Anterior cingulate cortex (tissue), 58 donors: Measurements from ENCODE around the gene CHERP.
"Not testable (repeated sequence)": the region's sequence is repeated elsewhere in the genome, so short reads cannot be mapped to it uniquely, and the experiment has no call there.

Source experiments
- DNase-seq, 58 donors: peaks; one replicate each; lab custom pipeline; 2025; lab: John Stamatoyannopoulos, UW

Gene CHERP

GRCh38 chr19:16522559-16523377 lies 19.5 kb downstream of the CHERP start:
- DNase-seq: no peak

GRCh38 chr19:16521715-16522289 lies 20.4 kb downstream of the CHERP start:
- DNase-seq: no peak

DNA sequence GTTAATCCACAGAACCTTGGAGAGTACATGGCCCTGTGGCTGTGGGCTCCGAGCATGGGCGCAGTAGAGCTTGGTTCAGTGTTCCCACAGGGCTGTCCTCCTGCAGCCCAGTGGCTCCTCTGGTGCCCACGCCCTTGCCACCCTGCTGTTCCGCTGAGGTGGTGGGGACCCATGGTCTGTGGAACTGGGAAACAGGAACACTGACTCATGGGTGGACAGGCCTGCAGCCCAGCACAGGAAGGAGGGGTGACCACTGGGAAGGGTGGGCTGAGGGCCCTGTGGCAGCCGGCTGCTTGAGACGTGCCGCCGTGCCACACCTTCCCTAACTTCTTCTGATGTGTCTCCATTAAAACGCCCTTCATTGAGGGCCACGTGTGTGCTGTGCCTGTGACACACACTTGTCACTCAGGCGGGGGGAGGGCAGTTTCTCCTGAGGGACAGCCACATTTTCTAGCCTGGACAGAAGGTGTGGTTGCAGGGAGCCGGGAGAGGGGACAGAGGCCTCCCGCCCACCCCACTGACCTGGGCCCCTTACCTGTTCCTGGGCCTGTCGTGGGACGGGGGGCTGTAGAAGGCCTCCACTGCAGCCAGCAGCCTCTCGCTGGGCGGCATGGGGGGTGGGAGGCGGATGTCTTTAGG lies 21.1 kb downstream of the CHERP start:
- DNase-seq: no peak

DNA sequence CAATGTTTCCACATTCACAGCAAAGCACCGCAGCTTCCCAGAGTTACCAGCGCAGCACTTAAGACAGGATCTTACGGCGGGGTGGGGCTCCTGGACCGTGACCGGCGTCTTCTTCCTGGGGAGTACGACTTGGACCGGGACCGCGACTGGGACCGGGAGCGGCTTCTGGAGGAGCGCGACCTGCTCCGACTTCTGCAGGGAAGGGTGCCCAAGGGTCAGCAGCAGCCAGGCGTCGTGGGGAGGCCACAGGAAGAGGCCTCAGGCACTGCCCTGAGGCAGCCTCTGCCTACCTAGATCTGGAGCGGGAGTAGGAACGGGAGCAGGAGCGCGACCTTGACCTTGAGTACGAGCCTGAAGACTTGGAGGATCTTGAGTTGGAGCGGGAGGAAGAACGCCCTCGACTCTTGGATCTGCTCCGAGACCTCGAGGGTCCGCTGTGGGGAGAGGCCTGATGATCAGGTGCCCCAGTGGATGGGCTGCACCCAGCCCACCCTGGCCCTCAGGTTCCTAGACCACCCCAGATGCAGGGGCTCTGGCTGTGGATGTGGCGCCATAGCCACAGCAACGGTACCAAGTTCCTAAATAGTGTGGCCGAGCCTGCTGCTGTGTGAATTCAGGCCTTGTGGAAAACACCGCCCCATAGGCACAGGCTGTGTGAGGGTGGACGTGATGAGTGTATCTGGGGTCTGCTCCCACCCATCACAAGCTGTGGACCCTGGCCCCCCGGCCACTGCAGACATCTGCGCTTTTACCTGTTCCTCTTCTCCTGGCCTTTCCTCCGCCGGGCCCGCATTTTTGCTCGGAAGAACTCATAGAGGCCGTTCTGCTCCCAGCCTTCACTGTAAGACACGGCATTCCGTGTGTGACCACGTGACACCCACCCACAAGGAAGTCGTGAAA lies 21.9 kb downstream of the CHERP start:
- DNase-seq: no peak

GRCh38 chr19:16519230-16519687 lies 23.0 kb downstream of the CHERP start:
- no peak for DNase-seq

DNA sequence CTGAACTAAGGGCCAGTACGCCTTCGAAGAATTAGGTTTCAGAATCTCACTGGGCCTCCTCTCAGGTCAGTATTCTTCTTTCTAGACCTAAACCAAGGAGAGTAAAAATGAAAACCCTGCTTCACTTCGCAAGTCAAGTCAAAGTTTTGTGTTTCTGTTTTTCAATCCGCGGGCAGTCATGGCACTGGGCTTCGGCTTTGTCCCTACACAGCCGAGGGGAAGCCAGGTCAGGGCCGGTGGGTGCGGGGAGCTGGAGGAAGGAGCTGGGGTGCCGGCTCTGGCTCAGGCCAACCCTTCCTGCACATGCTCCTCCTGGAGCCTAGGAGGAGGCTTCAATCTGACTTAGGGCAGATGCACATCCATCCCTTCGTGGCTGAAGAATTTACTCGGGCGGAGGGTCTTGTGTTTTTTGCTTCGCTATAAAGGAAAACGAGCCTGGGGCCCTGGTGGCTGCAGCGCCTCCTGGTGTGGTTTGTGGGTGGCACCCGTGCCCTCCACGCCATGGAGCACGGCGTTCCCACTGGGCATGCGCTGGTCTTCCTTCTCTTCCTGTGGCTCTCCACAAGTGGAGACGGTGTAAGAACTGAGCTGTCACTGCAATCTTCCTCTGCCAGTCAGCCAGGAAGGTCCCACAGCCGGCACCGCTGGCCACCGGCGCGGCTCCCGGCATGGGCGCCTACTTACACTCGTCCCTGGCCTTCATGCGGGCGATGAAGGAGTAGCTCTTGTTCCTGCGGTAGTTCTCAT lies 23.6 kb downstream of the CHERP start:
- DNase-seq: no peak

GRCh38 chr19:16518061-16518460 lies 24.2 kb downstream of the CHERP start:
- DNase-seq: no peak

GRCh38 chr19:16516923-16517610 lies 25.2 kb downstream of the CHERP start:
- no peak for DNase-seq

DNA sequence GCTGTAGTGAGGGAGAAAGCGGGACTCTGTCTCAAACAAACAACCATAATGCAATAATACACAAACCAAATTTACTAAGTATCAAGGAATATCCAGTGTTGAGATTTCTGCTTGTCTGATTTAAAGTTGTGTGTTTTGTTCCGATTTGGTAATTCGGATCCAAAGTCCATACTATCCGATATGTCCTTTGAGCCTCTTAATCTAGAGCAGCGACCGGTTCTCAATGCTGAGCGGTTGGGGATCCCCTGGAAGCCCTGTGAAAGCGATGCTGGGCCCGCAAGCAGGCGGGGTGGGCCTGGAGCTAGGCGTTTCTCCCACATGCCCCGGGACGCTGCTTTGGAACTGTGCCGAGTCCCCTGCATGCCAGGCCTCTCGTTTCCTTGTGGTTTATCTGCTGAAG lies 25.9 kb downstream of the CHERP start:
- no peak for DNase-seq

DNA sequence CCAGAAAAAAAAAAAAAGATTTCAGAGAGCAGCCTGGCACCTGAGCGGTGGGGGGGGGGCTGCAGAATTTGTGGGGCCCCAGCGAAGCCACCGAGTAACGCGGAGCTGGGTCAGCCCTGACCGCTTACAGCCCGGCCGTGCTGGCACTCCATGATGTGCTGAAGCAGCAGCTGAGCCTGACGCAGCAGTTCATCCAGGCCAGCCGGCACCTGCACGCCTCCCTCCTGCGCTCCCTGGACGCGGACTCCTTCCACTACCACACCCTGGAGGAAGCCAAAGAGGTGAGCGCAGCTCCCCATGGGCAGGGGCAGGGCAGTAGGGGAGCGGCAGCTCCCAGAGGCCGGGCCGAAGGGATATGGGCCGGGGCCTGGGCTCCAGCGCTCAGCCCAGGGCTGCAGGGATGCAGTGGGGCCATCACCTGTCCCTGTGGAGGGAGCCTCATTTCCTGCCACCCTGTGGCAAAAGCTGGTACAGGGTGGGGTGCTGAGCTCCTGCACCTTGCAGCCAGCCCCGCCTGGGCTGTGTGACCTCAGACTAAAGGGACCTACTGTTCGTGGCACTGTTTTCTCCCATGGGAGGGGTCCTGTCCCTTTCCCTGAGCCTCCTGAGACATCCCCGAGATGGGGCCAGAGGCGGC lies 27.7 kb downstream of the CHERP start:
- no peak for DNase-seq

GRCh38 chr19:16512611-16513010 lies 29.6 kb downstream of the CHERP start:
- DNase-seq: not testable (repeated sequence)

- DNase-seq: peak in 57 of 58 donors; percentile 12 to 89 (median 67)
These were observed 32.8 kb downstream of the CHERP start for GRCh38 chr19:16509141-16510061.

DNA sequence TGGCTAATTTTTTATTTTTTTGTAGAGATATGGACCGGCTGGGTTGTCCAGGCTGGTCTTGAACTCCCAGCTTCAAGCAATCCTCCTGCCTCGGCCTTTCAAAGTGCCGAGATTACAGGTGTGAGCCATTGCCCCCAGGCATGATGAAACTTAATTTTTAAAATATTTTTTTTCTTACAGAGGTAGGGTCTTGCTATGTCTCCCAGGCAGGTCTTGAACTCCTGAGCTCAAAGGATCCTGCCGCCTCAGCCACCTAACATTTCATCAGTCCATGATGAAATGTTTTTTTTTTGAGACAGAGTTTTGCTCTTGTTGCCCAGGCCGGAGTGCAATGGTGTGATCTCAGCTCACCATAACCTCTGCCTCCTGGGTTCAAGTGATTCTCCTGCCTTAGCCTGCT lies 33.7 kb downstream of the CHERP start:
- DNase-seq: no peak

- no peak for DNase-seq
These were observed 35.3 kb downstream of the CHERP start for GRCh38 chr19:16506961-16507360.

DNA sequence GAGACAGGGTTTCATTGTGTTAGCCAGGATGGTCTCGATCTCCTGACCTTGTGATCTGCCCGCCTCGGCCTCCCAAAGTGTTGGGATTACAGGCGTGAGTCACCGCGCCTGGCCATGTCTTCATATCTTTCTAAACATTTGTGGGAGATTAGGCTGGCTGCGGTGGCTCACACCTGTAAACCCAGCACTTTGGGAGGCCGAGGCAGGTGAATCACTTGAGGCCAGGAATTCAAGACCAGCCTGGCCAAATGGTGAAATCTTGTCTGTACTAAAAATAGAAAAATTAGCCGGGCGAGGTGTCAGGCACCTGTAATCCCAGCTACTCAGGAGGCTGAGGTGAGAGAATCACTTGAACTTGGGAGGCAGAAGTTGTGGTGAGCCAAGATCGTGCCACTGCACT lies 36.1 kb downstream of the CHERP start:
- DNase-seq: not testable (repeated sequence)

GRCh38 chr19:16504271-16504670 lies 38.0 kb downstream of the CHERP start:
- no peak for DNase-seq

GRCh38 chr19:16497837-16498236 lies 44.4 kb downstream of the CHERP start:
- no peak for DNase-seq

DNA sequence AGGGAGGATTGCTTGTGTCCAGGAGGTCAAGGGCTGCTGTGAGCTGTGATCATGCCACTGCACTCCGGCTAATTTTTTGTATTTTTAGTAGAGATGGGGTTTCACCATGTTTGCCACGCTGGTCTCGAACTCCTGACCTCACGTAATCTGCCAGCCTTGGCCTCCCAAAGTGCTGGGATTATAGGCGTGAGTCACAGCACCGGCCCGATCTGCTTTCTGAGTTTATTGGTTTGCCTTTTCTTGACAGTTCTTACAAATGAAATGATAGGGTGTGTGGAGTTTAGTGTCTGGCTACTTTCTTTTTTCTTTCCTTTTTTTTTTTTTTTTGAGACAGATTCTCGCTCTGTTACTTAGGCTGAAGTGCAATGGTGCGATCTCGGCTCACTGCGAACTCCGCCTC lies 45.2 kb downstream of the CHERP start:
- DNase-seq: no peak
